GM12892 (cell line): ENCODE measurements around the gene RFTN1.

Experiments used
- POLR2A ChIP-seq: IDR thresholded peaks from 2 replicates; pipeline ENCODE4 v1.6.1; 2011; ENCODE audit warnings: low read depth, low read length, control low read depth
- POLR2AphosphoS5 ChIP-seq: IDR thresholded peaks from 2 replicates; pipeline ENCODE4 v1.6.1; 2011; ENCODE audit warnings: low read depth, low read length, control low read depth

DNA sequence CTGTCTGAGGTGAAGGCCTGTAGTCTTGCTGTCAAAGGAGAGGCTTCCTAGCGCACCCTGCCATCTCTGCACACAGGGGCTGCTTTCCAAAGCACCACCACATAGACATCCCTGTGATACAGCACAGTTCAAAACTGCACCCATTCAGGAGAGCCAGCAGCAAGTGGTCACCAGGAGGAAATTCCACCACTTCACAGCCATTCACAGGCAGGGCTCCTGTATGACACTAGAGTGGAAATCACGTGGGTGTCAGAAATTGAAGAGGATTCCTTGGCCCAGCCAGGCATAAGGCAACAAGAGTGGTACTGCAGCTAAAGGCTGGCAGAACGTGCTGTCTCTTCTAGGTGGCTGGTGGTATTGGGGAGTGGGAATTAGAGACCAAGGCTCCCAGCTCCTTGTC is 102.8 kb downstream of the RFTN1 start:
- TF ChIP-seq POLR2AphosphoS5 = no peak
- TF ChIP-seq POLR2A = no peak
